HG02678 (cell line): ENCODE results near the gene FANK1.
"Not testable (repeated sequence)": the region's sequence is repeated elsewhere in the genome, so short reads cannot be mapped to it uniquely, and the experiment has no call there.

Experiments
- ATAC-seq: cut with Tn5 transposase; IDR thresholded peaks from one replicate; pipeline ENCODE4 v1.9.1; 2021; ENCODE audit warnings: mild to moderate bottlenecking, moderate library complexity; ENCODE audit not compliant: unreplicated experiment

The FANK1 gene

DNA sequence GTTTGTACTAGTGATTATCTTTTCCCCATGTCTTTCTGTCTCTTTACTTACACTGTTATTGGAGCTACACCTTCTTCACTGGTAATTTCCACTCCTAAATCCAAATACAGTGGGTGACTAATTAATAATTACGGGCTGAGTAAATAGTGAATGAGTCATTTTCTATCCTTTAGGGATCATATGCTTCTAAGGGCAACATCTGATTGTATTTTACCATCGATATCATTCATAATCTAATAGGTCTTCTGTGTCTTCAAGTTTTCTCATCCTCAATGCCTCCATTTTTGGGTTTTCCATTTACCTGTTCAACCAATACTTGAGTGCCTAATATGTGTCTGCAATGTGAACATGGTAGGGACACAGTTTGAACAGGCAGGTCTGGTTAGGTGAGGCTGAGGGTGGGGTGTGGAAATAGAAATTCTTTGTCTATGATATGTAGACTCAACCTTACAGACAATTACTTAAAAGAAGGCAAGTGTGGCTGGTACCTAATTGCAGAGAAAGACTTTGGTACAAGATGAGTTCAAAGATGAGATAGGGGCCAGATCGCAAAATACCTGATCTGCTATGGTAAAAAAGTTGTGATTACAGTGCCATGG lies 9.4 kb upstream of the FANK1 start:
- ATAC-seq = no peak

DNA sequence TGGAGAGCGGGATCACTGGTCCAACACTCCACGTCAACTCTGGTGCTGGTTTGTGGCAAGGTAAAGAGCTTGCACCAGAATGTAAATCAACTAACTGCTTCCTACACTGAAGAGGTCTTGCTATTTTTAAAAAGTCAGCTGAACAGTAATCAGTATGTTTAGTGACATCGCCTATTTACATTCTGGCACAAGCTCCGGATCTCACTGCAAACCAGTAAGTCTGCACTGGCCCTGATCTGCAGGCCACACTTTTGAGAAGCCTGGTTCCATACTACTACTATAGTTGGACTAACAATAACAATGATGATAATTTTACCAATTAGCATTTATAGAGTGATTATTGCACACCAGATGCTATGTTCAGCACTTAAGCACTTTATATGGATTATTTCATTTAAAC lies 6.9 kb upstream of the FANK1 start:
- not testable (repeated sequence) for ATAC-seq

DNA sequence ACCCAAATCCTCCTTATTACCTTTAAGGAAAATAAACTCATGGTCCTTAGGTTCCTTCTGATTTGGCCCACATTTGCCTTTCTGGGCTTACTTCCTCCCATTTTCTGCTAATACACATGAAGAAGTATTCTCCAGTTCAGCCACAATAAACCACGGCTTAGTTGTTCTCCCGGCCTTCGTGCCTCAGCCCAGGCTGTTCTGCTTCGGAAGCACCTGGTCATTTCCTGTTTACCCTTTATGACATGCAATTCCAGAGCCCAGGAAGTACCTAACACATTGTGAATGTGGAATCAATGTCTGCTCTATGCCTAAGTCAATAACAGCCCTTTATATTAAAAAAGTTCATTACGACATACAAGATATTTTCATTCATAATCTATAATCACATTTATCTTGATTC lies 4.0 kb upstream of the FANK1 start:
- not testable (repeated sequence) for ATAC-seq

DNA sequence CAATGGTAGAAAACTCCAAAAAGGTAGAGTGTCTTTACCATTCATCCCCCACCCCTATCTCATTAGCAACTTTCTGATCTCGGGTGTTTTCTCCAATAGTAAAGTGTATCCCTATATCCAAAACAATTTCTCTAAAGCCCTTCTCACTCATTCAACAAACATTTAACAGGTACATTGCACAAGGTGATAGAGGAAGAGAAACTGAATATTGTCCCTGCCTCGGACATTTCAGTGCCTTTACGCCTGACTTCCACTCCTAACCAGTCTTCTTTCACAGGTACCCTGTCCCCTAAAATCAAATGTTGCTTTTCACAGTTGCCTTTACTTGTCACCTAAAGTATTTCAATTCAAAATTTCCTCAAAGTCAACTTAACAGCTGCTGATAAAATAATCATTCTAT lies 2.2 kb upstream of the FANK1 start:
- ATAC-seq = not testable (repeated sequence)

DNA sequence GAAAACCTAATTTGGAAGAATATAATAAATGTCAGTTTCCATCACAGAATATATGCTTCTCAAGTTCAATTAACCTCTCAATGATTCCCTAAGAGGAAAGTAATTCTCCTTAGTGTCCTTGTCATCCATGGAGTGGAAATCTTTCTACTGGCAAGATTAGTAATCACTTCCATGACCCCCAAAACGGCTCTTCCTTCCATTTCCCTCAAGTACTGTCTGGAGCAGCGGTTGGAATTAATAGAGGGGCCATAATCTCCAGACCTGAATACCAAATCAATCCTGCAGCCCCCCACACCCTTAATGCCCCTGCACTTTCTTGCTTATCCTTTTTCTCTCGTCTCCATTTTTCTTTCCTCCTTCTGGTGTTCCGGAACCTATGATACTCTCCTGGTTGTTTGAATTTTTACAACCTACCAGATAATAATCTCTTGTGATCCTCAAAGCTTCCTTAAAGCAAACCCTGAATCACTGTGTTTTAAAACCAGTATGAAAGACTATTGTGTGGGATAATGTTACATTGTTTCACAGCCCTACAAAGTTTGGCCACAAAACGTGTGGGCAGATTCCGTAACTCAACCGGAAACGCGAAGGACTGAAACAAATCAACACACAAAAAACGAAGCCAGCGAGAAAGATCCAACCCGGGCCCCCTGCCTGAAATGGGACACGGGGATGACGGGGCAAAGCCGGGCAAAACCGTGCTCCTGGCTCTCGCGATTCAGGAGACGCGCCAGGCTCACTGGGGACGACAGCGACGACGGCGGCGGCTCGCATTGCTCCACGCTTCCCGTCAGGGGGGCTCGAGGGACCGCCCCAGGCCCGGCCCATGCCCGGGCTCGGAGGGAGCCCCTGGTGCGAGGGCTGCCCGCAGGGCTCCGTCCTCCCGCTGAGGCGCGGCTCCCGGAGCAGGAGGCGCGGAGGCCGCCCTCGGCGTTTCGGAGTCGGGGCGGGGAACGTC lies 955 bp upstream of the FANK1 start:
- ATAC-seq = peak; percentile 57

DNA sequence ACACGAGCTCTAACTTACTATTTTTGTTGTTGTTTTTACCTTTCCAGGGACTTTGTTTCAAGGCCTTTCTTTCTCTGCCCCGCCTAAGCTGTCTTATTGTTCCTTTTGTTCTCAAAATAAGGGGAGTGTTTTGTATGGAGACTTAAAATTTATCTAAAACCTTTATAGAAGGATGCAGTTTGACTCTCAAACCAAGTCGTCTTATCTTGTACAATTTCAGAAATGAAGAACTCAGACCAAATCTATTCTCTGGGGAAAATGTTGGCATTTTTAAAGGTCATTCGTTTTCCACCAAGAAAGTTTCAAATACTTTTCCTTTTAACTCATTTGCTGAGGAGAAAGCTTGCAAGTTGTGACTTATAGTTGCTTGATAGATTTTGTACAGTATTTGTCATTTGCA lies 953 bp downstream of the FANK1 start:
- not testable (repeated sequence) for ATAC-seq

- not testable (repeated sequence) for ATAC-seq
Observed at GRCh38 chr10:125900963-125901362, 4.6 kb downstream of the FANK1 start.

DNA sequence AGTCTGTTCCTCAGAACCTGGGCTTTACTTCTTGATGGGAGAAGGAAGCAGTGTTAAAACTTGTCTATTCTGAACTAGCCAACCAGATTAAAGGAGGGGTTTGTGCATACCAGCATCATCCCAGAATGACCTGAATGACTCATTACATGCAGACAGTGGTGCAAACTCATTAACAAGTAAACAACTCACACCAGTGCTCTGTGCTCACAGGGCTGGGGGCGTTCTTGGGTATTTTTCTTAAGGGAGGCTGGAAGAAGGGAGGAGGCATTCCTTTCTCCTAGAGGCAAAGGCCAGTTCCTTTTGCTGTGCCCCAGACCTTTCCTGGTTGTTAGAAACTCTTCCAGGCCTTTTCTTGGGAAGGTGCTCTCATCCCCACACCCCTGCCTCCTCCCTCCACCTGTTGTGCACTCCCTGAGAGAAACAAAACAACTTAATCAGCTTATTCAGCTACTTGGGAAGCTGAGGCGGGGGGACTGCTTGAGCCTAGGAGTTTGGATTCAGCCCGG lies 6.8 kb downstream of the FANK1 start:
- not testable (repeated sequence) for ATAC-seq

GRCh38 chr10:125905069-125905994 lies 9.0 kb downstream of the FANK1 start:
- ATAC-seq = not testable (repeated sequence)

DNA sequence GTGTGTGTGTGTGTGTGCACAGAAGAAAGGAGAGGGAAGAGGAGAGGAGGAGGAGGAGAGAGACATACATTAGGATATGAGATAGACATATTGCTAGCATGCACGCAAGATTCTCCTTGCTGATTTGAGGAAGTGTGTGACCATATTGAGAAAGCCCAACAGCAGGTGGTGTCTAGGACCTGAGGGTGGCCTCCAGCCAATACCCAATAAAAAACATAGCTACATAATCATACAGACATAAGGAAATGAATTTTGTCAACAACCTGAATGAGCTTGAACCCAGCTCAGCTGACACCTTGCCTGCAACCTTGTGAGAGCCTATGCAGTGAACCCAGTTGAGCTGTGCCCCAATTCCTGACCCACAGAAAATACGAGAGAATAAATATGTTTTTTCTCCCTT lies 11.2 kb downstream of the FANK1 start:
- not testable (repeated sequence) for ATAC-seq

DNA sequence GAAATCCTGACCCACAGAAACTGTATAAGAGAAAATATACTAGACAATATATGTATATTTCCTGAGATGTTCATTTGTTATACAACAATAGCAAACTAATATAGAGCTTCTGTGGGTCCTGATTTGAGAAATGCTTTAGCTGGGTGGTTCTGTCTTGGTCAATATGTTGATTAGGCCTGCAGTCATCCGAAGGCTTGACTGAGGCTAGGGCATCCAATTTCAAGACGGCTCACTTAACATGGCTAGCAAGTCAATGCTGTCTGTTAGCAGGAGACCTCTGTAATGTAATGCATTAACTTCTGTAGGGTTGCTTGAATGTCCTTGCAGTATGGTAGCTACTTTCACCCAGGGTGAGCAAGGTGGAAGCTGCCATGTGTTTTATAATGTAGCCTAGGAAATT lies 12.4 kb downstream of the FANK1 start:
- ATAC-seq = not testable (repeated sequence)

- not testable (repeated sequence) for ATAC-seq
Observed at GRCh38 chr10:125909491-125909890, 13.1 kb downstream of the FANK1 start.

GRCh38 chr10:125911145-125911544 lies 14.8 kb downstream of the FANK1 start:
- ATAC-seq = no peak

- ATAC-seq = no peak
Observed at GRCh38 chr10:125911990-125912389, 15.6 kb downstream of the FANK1 start.

DNA sequence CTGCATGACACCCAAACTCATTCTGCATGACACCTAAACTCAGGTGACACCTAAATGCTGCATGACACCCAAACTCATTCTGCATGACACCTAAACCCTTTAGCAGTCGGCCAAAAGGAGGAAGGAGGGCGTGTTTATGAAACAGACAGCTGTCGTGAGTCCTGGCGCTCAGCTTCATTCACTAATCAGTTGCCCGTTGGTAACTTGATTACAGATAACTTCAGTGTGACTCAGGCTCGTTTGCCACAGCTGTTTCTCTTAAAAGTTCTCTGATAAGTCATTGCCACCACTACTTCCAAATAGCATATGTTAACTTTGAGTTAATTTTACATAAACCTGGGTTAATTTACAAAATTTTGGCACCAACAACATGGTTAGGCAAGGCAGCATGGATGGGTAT lies 16.9 kb downstream of the FANK1 start:
- ATAC-seq = not testable (repeated sequence)

DNA sequence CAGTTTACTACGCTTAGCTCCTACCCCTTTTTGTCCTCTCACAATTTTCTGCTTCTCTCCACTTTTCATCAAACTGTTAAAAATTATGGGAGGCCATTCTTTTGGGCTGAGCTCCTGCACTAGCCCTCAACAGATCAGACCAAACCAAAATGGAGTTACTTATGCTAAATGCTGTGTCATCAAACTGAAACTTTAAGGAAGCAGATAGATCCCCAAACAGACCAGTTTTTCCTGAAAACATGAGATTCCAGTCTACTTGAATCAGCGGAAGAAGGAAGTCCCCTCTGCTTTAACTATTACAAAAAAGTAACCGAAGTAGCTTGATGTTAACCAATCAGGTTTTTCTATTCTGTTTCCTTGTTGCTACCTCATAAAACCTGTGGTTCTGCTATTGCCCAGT lies 20.6 kb downstream of the FANK1 start:
- no peak for ATAC-seq

DNA sequence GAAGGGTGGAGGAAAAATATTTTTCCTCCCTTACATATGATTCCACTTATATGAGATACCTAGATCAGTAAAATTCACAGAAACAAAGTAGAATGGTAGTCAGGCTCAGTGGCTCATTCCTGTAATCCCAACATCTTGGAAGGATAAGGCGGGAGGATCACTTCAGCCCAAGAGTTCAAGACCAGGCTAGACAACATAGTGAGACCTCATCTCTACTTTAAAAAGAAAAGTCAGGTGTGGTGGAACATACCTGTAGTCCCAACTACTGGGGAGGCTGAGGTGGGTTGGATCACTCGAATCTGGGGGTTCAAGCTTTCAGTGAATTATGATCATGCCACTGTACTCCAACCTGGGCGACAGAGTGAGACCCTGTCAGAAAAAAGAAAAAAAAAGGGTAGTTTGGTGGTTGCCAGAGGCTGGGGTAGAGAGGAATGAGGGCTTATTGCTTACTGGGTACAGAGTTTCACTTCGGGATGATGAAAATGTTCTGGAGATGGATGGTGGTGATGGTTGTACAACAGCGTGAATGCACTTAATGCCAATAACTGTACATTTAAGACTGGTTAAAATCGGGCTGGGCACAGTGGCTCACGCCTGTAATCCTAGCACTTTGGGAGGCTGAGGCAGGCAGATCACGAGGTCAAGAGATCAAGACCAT lies 21.5 kb downstream of the FANK1 start:
- not testable (repeated sequence) for ATAC-seq

DNA sequence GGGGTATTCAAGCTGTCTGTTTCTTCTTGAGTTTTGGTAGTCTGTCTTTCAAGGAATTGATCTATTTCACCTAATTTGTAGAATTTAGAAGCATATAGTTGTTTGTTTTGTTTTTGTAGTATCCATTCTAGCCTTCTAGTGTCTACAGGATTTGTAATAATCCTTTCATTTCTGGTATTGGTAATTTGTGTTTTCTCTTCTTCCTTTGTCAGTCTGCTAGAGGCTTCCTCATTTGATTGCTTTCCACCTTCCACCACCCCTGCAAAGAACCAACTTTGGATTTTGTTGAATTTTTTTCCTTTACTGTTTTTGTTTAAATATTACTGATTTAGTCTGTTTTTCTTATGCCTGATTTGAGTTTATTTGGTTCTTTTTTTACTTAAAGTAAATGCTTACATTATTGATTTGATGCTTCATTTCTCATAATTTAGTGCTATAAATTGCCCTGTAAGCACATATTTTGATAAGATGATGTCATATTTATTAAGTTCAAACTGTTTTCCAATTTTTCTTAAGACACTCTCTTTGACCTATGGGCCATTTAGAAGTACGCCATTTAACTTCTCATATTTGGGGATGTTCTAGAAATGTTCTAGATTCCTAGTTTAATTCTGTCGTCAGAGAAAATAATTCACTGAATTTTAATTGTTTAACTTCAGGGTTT lies 25.4 kb downstream of the FANK1 start:
- ATAC-seq = not testable (repeated sequence)

GRCh38 chr10:125925262-125925834 lies 29.0 kb downstream of the FANK1 start:
- no peak for ATAC-seq
